AG09309 (cell line): ENCODE results near the gene SLC41A3.

Experiments
- DNase-seq: peaks from one replicate; pipeline ENCODE4 v3.0.0-alpha.2; 2010; ENCODE audit warnings: low read depth
- H3K4me3 ChIP-seq: 2 replicates; pipeline ENCODE4 v1.5.1; 2011; ENCODE audit warnings: mild to moderate bottlenecking, low read depth, low read length, moderate library complexity; ENCODE audit not compliant: control insufficient read depth
- CTCF ChIP-seq: IDR thresholded peaks from 2 replicates; pipeline ENCODE4 v1.5.1; 2011; ENCODE audit warnings: mild to moderate bottlenecking, low read depth, low read length, inconsistent platforms; ENCODE audit not compliant: insufficient read depth, control insufficient read depth; ENCODE audit errors: missing control alignments

SLC41A3 gene

GRCh38 chr3:126035362-126036050, 48.4 kb downstream of the SLC41A3 start:
- H3K4me3 ChIP-seq: no peak overlapping the region
- DNase-seq: no peak
- no peak for TF ChIP-seq CTCF

GRCh38 chr3:126034481-126035361, 49.2 kb downstream of the SLC41A3 start:
- no peak overlapping the region for H3K4me3 ChIP-seq
- no peak for TF ChIP-seq CTCF
- DNase-seq: no peak

GRCh38 chr3:126033765-126034164, 50.2 kb downstream of the SLC41A3 start:
- TF ChIP-seq CTCF: no peak
- H3K4me3 ChIP-seq: no peak overlapping the region
- DNase-seq: no peak

GRCh38 chr3:126033051-126033745, 50.7 kb downstream of the SLC41A3 start:
- no peak for TF ChIP-seq CTCF
- DNase-seq: no peak
- no peak overlapping the region for H3K4me3 ChIP-seq

GRCh38 chr3:126031981-126032471, 51.9 kb downstream of the SLC41A3 start:
- no peak for TF ChIP-seq CTCF
- DNase-seq: no peak
- H3K4me3 ChIP-seq: no peak overlapping the region

- no peak for TF ChIP-seq CTCF
- DNase-seq: no peak
- H3K4me3 ChIP-seq: no peak overlapping the region
Observed at GRCh38 chr3:126030455-126030854, 53.5 kb downstream of the SLC41A3 start.
